ENCODE results near the gene NGEF. TPM values are rescaled to one million over a fixed set of nuclear protein-coding genes. Genes with fewer than 3 reads are reported as not detected.

Gene NGEF
- total RNA-seq, 6 experiments from 2014 or later = 16.4 to 20.9 (median 20.2) TPM

- TF ChIP-seq POLR2A (IDR thresholded peaks at IDR 0.05) (no peak), CTCF (IDR thresholded peaks at IDR 0.05) (no peak)
- intact Hi-C loops (cut with DNase I) = no loop called here
- Histone ChIP-seq H3K4me3 (no peak overlapping the region), H3K4me1 (no peaks in the 10 kb centered on the region), H3K27me3 (no peaks in the 10 kb centered on the region), H3K36me3 (peaks cover 0 to 7% (median 0%) of the 10 kb centered on the region in 4 donors), H3K9me3 (no peaks in the 10 kb centered on the region), H3K27ac (no peak overlapping the region)
- WGBS (ENCODE audit: insufficient coverage, low coverage, low lambda C conversion rate, missing lambda C conversion rate) = 90% methylated on average over 4 of the region's 9 CpGs
- DNase-seq = no peak
- ATAC-seq = no peak
These were observed 116.1 kb downstream of the NGEF start for GRCh38 chr2:232896720-232897597.

GRCh38 chr2:232896111-232896510 is 116.9 kb downstream of the NGEF start:
- ATAC-seq = no peak
- intact Hi-C loops (cut with DNase I) = no loop called here
- TF ChIP-seq POLR2A (IDR thresholded peaks at IDR 0.05) (no peak), CTCF (IDR thresholded peaks at IDR 0.05) (no peak)
- no peak for DNase-seq
- peaks cover 0 to 7% (median 0%) of the 10 kb centered on the region in 4 donors for H3K36me3 ChIP-seq
- no peaks in the 10 kb centered on the region for H3K27me3 ChIP-seq
- no peak overlapping the region for H3K27ac ChIP-seq
- no peaks in the 10 kb centered on the region for H3K4me1 ChIP-seq
- H3K4me3 ChIP-seq = no peak overlapping the region
- H3K9me3 ChIP-seq = no peaks in the 10 kb centered on the region

GRCh38 chr2:232894746-232895145 is 118.3 kb downstream of the NGEF start:
- 95% methylated on average over 7 of the region's 19 CpGs for WGBS (ENCODE audit: insufficient coverage, low coverage, low lambda C conversion rate, missing lambda C conversion rate)
- DNase-seq (peak in 1 of 3 donors; percentile 42), ATAC-seq (no peak)
- peaks cover 0 to 7% (median 0%) of the 10 kb centered on the region in 4 donors for H3K36me3 ChIP-seq
- TF ChIP-seq CTCF (IDR thresholded peaks at IDR 0.05) = no peak
- TF ChIP-seq POLR2A (IDR thresholded peaks at IDR 0.05) = no peak
- intact Hi-C loops (cut with DNase I) = no loop called here
- no peaks in the 10 kb centered on the region for H3K4me1 ChIP-seq
- H3K27ac ChIP-seq = no peak overlapping the region
- H3K27me3 ChIP-seq = no peaks in the 10 kb centered on the region
- H3K4me3 ChIP-seq = no peak overlapping the region
- H3K9me3 ChIP-seq = no peaks in the 10 kb centered on the region

- DNase-seq (peak in 1 of 3 donors; percentile 42), ATAC-seq (no peak)
- intact Hi-C loops (cut with DNase I) = no loop called here
- TF ChIP-seq CTCF (IDR thresholded peaks at IDR 0.05) (no peak), POLR2A (IDR thresholded peaks at IDR 0.05) (no peak)
- H3K27me3 ChIP-seq = no peaks in the 10 kb centered on the region
- peaks cover 0 to 7% (median 0%) of the 10 kb centered on the region in 4 donors for H3K36me3 ChIP-seq
- H3K4me1 ChIP-seq = no peaks in the 10 kb centered on the region
- no peaks in the 10 kb centered on the region for H3K9me3 ChIP-seq
- no peak overlapping the region for H3K27ac ChIP-seq
- 90% methylated on average over 6 of the region's 9 CpGs for WGBS (ENCODE audit: insufficient coverage, low coverage, low lambda C conversion rate, missing lambda C conversion rate)
- no peak overlapping the region for H3K4me3 ChIP-seq
These were observed 118.8 kb downstream of the NGEF start for GRCh38 chr2:232894251-232894650.
